Smooth muscle cell (in vitro differentiated cells): ENCODE measurements around the gene MKNK2. TPM values are rescaled to one million over a fixed set of nuclear protein-coding genes. Genes with fewer than 3 reads are reported as not detected.

ENCODE experiments used
- DNase-seq: peaks from one replicate; lab custom pipeline; 2025; ENCODE audit not compliant: unreplicated experiment; lab: John Stamatoyannopoulos, UW
- H2AFZ ChIP-seq: fragments of 200-600 bp; sonication (generic); 2 replicates; pipeline ENCODE4 v1.6.0; 2016; ENCODE audit warnings: antibody characterized with exemption, low read depth, mild to moderate bottlenecking
- H3F3A ChIP-seq: fragments of 200-600 bp; sonication (generic); 2 replicates; pipeline ENCODE4 v1.6.0; 2017; ENCODE audit warnings: antibody characterized with exemption, low read depth
- H3K27ac ChIP-seq: fragments of 200-600 bp; sonication (generic); 2 replicates; pipeline ENCODE4 v1.5.1; 2016; ENCODE audit warnings: low read depth, mild to moderate bottlenecking
- H3K27me3 ChIP-seq: fragments of 200-600 bp; sonication (generic); 2 replicates; pipeline ENCODE4 v1.6.1; 2016; ENCODE audit warnings: low read depth, mild to moderate bottlenecking
- H3K36me3 ChIP-seq: fragments of 200-600 bp; sonication (generic); 2 replicates; pipeline ENCODE4 v1.5.1; 2016; ENCODE audit warnings: low read depth
- H3K4me1 ChIP-seq: fragments of 200-600 bp; sonication (generic); 2 replicates; pipeline ENCODE4 v1.5.1; 2016; ENCODE audit warnings: low read depth
- H3K4me2 ChIP-seq: fragments of 200-600 bp; sonication (generic); 2 replicates; pipeline ENCODE4 v1.6.0; 2016; ENCODE audit warnings: mild to moderate bottlenecking
- H3K4me3 ChIP-seq: fragments of 200-600 bp; sonication (generic); 2 replicates; pipeline ENCODE4 v1.5.1; 2016; ENCODE audit warnings: mild to moderate bottlenecking
- H3K79me2 ChIP-seq: fragments of 200-600 bp; sonication (generic); 2 replicates; pipeline ENCODE4 v1.6.0; 2016; ENCODE audit warnings: low read depth, mild to moderate bottlenecking
- H3K9ac ChIP-seq: fragments of 200-600 bp; sonication (generic); 2 replicates; pipeline ENCODE4 v1.6.0; 2016; ENCODE audit warnings: low read depth
- H3K9me3 ChIP-seq: fragments of 200-600 bp; sonication (generic); replicated peaks from 2 replicates; pipeline ENCODE4 v1.5.1; 2016; ENCODE audit warnings: low read depth
- H4K20me1 ChIP-seq: fragments of 200-600 bp; sonication (generic); 2 replicates; pipeline ENCODE4 v1.6.0; 2016; ENCODE audit warnings: low read depth
- WGBS: methylation state at CpG from one replicate; pipeline ENCODE4 v1.1.7; 2016; ENCODE audit warnings: low lambda C conversion rate; 5-methylcytosine and 5-hydroxymethylcytosine counted together
- polyA plus RNA-seq: library from polyadenylated mRNA; unstranded; fragments of >200 nt; fragmentation: Nextera tagmentation; extraction: Ambion mirVana; gene quantifications from 2 replicates; pipeline ENCODE4 v1.2.1, GENCODE V29; 2016
- total RNA-seq: library from RNA; depleted of rRNA; stranded (reverse); fragments of >200 nt; gene quantifications from 2 replicates; pipeline ENCODE4 v1.2.3, GENCODE V29; 2014
- TF ChIP-seq, protein P1 (sequence below): fragments of 200-600 bp; sonication (generic); IDR thresholded peaks from 2 replicates; pipeline ENCODE4 v1.5.1; 2017; ENCODE audit warnings: borderline replicate concordance, mild to moderate bottlenecking, antibody characterized with exemption; ENCODE audit not compliant: insufficient read depth, poor library complexity, severe bottlenecking

The MKNK2 gene
- total and polyA plus RNA-seq, 2 experiments from 2014 or later, result 43.6 to 44.7 TPM

DNA sequence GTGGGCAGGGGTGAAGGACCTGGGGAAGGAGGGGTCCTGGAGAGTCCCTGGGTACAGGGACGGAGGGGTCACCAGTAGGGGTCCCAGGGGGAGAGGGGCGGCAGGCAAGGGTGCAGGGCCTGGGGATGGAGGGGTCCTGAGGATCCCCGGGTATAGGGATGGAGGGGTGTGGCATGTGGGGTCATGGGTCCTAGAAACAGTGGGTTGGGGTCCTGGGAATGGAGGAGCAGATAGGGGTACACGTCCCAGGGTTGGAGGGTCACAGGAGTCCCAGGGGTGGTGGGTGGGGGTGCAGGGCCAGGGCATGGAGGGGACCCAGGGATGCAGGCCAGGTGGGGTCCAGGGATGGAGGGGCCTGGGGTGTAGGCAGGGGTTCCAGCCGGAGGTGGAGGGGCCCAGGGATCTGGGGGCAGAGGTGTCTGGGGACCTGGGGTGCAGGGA is 36.9 kb downstream of the MKNK2 start:
- peaks cover 16% of the 10 kb centered on the region for H4K20me1 ChIP-seq
- H3K4me1 ChIP-seq, result peaks cover 3% of the 10 kb centered on the region
- no peaks in the 10 kb centered on the region for H3F3A ChIP-seq
- no peak overlapping the region for H3K4me3 ChIP-seq
- no peaks in the 10 kb centered on the region for H3K36me3 ChIP-seq
- TF ChIP-seq, protein P1, sequence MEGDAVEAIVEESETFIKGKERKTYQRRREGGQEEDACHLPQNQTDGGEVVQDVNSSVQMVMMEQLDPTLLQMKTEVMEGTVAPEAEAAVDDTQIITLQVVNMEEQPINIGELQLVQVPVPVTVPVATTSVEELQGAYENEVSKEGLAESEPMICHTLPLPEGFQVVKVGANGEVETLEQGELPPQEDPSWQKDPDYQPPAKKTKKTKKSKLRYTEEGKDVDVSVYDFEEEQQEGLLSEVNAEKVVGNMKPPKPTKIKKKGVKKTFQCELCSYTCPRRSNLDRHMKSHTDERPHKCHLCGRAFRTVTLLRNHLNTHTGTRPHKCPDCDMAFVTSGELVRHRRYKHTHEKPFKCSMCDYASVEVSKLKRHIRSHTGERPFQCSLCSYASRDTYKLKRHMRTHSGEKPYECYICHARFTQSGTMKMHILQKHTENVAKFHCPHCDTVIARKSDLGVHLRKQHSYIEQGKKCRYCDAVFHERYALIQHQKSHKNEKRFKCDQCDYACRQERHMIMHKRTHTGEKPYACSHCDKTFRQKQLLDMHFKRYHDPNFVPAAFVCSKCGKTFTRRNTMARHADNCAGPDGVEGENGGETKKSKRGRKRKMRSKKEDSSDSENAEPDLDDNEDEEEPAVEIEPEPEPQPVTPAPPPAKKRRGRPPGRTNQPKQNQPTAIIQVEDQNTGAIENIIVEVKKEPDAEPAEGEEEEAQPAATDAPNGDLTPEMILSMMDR, result no peak
- no peak overlapping the region for H2AFZ ChIP-seq
- DNase-seq, result no peak
- 94% methylated on average over 3 of the region's 5 CpGs for WGBS
- H3K27ac ChIP-seq, result no peak overlapping the region
- H3K79me2 ChIP-seq, result peaks cover 4% of the 10 kb centered on the region
- H3K9ac ChIP-seq, result no peak overlapping the region
- H3K4me2 ChIP-seq, result peak overlapping the region; percentile 90
- no peaks in the 10 kb centered on the region for H3K27me3 ChIP-seq
- H3K9me3 ChIP-seq, result no peaks in the 10 kb centered on the region

DNA sequence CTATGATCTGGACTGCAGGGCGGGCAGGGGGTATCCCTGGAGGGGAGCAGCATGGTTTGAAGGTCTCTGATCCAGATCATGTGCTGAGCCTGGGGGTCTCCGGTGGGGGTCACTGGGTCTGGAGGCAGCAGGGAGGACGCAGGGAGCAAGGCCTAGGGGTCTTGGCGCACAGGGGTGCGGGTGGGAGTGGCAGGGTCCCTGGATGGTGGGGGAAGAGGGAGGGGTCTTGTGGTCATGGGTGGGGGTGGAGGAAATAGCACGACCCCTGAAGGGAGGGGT is 37.4 kb downstream of the MKNK2 start:
- no peaks in the 10 kb centered on the region for H3F3A ChIP-seq
- H3K36me3 ChIP-seq, result no peaks in the 10 kb centered on the region
- no peaks in the 10 kb centered on the region for H3K27me3 ChIP-seq
- no peak overlapping the region for H3K4me3 ChIP-seq
- peaks cover 3% of the 10 kb centered on the region for H3K4me1 ChIP-seq
- no peak overlapping the region for H3K4me2 ChIP-seq
- TF ChIP-seq, protein P1, result no peak
- no peak for DNase-seq
- H3K27ac ChIP-seq, result no peak overlapping the region
- WGBS, result 100% methylated on average over 2 of the region's 6 CpGs
- H2AFZ ChIP-seq, result no peak overlapping the region
- H3K9ac ChIP-seq, result no peak overlapping the region
- no peaks in the 10 kb centered on the region for H3K9me3 ChIP-seq
- peaks cover 22% of the 10 kb centered on the region for H4K20me1 ChIP-seq
- peaks cover 4% of the 10 kb centered on the region for H3K79me2 ChIP-seq

DNA sequence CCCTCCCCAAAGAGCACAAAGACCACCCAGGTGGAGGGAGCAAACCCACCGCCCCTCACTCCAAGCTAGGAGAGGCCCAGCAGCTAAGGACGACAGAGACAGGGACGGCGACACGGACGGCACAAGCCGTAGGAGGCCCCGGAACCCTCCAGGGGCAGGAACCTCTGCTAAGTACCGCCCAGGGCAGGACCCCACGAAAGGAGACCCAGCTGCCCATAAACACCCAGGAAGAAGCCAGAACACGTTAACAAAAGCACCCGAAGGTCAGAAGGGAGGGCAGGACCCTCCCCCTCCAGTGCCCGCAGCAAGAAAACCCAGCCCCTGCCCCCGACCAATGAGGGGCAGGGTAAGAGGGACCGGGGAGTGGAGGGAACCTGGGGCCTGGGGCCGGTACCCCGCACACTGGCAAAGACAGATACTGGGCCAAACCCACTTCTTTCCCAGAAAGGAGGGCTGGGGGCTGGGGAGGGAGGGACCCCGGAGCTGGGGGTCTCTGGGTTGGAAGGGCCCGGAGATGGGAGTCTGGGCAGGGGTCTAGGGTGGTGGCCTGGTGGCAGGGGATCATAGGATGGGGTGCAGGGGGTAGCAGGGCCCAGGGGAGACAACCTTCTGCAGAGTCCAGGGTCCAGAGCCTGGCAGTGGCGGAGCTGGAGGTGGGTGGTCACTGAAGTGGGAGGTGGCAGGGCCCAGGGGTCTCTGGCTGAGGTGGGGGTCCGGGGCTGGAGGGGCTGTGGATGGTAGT is 37.9 kb downstream of the MKNK2 start:
- no peaks in the 10 kb centered on the region for H3K9me3 ChIP-seq
- peaks cover 27% of the 10 kb centered on the region for H4K20me1 ChIP-seq
- no peak overlapping the region for H3K9ac ChIP-seq
- no peaks in the 10 kb centered on the region for H3K36me3 ChIP-seq
- peaks cover 4% of the 10 kb centered on the region for H3K79me2 ChIP-seq
- no peak overlapping the region for H3K27ac ChIP-seq
- H2AFZ ChIP-seq, result no peak overlapping the region
- DNase-seq, result no peak
- H3K4me2 ChIP-seq, result no peak overlapping the region
- no peak overlapping the region for H3K4me3 ChIP-seq
- peaks cover 3% of the 10 kb centered on the region for H3K4me1 ChIP-seq
- H3F3A ChIP-seq, result no peaks in the 10 kb centered on the region
- WGBS, result 91% methylated on average over 16 of the region's 21 CpGs
- TF ChIP-seq, protein P1, result no peak
- H3K27me3 ChIP-seq, result no peaks in the 10 kb centered on the region

DNA sequence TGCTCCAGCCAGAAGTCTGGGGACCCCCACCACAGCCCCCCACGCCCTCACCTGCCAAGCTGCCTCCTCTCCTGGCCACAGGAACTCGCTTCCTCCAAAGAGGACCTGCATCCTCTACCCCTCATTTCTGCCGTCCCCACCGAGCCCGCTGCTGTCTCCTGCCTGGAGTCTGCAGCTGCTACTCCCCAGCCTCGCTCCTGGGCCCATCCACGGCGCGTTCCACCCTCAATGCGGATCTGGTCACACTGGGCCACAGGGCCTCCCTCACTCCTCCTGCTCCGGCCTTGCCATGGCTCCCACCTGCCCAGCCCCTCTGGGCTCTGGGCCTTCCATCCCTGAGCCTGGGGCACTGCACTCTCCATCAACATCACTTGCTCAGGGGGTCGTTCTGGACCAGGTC is 39.9 kb downstream of the MKNK2 start:
- WGBS, result 97% methylated on average over 12 of the region's 12 CpGs
- TF ChIP-seq, protein P1, result no peak
- peaks cover 9% of the 10 kb centered on the region for H3K79me2 ChIP-seq
- no peak overlapping the region for H3K4me2 ChIP-seq
- peaks cover 3% of the 10 kb centered on the region for H3K4me1 ChIP-seq
- peaks cover 46% of the 10 kb centered on the region for H4K20me1 ChIP-seq
- no peak overlapping the region for H2AFZ ChIP-seq
- H3K36me3 ChIP-seq, result no peaks in the 10 kb centered on the region
- H3K4me3 ChIP-seq, result no peak overlapping the region
- H3K9me3 ChIP-seq, result no peaks in the 10 kb centered on the region
- DNase-seq, result no peak
- no peak overlapping the region for H3K27ac ChIP-seq
- no peaks in the 10 kb centered on the region for H3K27me3 ChIP-seq
- H3F3A ChIP-seq, result no peaks in the 10 kb centered on the region
- no peak overlapping the region for H3K9ac ChIP-seq
